Activated CD8-positive, alpha-beta T cell treated with anti-CD3 and anti-CD28 coated beads for 36 hours (primary cell): ENCODE data around the gene LIME1. TPM values are rescaled to one million over a fixed set of nuclear protein-coding genes. Genes with fewer than 3 reads are reported as not detected.

Source experiments
- ATAC-seq: fragments of 200-7000 bp; cut with Tn5 transposase; one replicate; pipeline ENCODE4 v1.10.0; 2021; ENCODE audit warnings: mild to moderate bottlenecking, moderate library complexity
- CTCF ChIA-PET: fragments of 350-600 bp; sonication (Branson Sonifier 250); formaldehyde crosslinking; loops from one replicate; lab custom pipeline; 2021; ENCODE audit warnings: antibody characterized with exemption; lab: Charles Lee
- POLR2A ChIA-PET: fragments of 350-600 bp; sonication (Branson Sonifier 250); formaldehyde crosslinking; loops from one replicate; lab custom pipeline; 2021; ENCODE audit warnings: antibody characterized with exemption; lab: Charles Lee
- DNase-seq: peaks from one replicate; pipeline ENCODE4 v3.0.0-alpha.2; 2020
- H3K27ac Mint-ChIP-seq: one replicate; pipeline ENCODE4 v1.8.0; 2021; ENCODE audit warnings: mild to moderate bottlenecking, mixed read lengths
- H3K27me3 Mint-ChIP-seq: one replicate; pipeline ENCODE4 v1.8.0; 2021; ENCODE audit warnings: mixed read lengths
- H3K36me3 Mint-ChIP-seq: one replicate; pipeline ENCODE4 v1.8.0; 2021; ENCODE audit warnings: low read depth, mixed read lengths
- H3K4me1 Mint-ChIP-seq: one replicate; pipeline ENCODE4 v1.8.0; 2021; ENCODE audit warnings: low read depth, mixed read lengths
- H3K4me3 Mint-ChIP-seq: one replicate; pipeline ENCODE4 v1.8.0; 2021; ENCODE audit warnings: mild to moderate bottlenecking, moderate library complexity, mixed read lengths
- H3K9me3 Mint-ChIP-seq: one replicate; pipeline ENCODE4 v1.8.0; 2021; ENCODE audit warnings: mixed read lengths
- CTCF ChIP-seq: fragments of 200-600 bp; IDR thresholded peaks from one replicate; pipeline ENCODE4 v1.8.0; 2022; ENCODE audit warnings: antibody characterized with exemption, mild to moderate bottlenecking
- intact Hi-C: fragments of 100-400 bp; cut with micrococcal nuclease; formaldehyde crosslinking; loops from one replicate; pipeline ENCODE4 v1.10.0; 2022
- total RNA-seq, 2 experiments: library from RNA; stranded (reverse); gene quantifications; one replicate each; pipeline ENCODE4 v1.2.3, GENCODE V29; 2021

Gene LIME1
- total RNA-seq, 2 experiments from 2014 or later, result 15.5 to 16.8 TPM

- CTCF ChIA-PET, result interaction anchor here (1.2 kb wide), 1 partner anchor 16 kb away, joined by 4 read pairs; no protein-coding TSS in a partner anchor
- peaks cover 16% of the 10 kb centered on the region for H3K4me1 Mint-ChIP-seq
- no peaks in the 10 kb centered on the region for H3K36me3 Mint-ChIP-seq
- DNase-seq, result no peak
- no peaks in the 10 kb centered on the region for H3K27me3 Mint-ChIP-seq
- intact Hi-C loops, result no loop called here
- POLR2A ChIA-PET, result no interaction called here
- H3K27ac Mint-ChIP-seq, result no peak overlapping the region
- H3K9me3 Mint-ChIP-seq, result no peaks in the 10 kb centered on the region
- H3K4me3 Mint-ChIP-seq, result no peak overlapping the region
- no peak for ATAC-seq
- TF ChIP-seq CTCF, result no peak
These were observed 42.4 kb downstream of the LIME1 start for GRCh38 chr20:63778857-63779256.

GRCh38 chr20:63781181-63781580 is 44.7 kb downstream of the LIME1 start:
- POLR2A ChIA-PET, result no interaction called here
- DNase-seq (no peak), ATAC-seq (no peak)
- H3K36me3 Mint-ChIP-seq, result no peaks in the 10 kb centered on the region
- H3K27ac Mint-ChIP-seq, result no peak overlapping the region
- peaks cover 14% of the 10 kb centered on the region for H3K4me1 Mint-ChIP-seq
- CTCF ChIA-PET, result interaction anchor here (1.5 kb wide), 1 partner anchor 202 kb away, joined by 4 read pairs; no protein-coding TSS in a partner anchor
- no peaks in the 10 kb centered on the region for H3K9me3 Mint-ChIP-seq
- H3K4me3 Mint-ChIP-seq, result no peak overlapping the region
- no peak for TF ChIP-seq CTCF
- H3K27me3 Mint-ChIP-seq, result no peaks in the 10 kb centered on the region
- intact Hi-C loops, result no loop called here

GRCh38 chr20:63782051-63782471 is 45.6 kb downstream of the LIME1 start:
- Mint-ChIP-seq H3K9me3 (no peaks in the 10 kb centered on the region), H3K27ac (peak overlapping the region; percentile 15), H3K4me1 (peaks cover 14% of the 10 kb centered on the region), H3K27me3 (no peaks in the 10 kb centered on the region), H3K36me3 (no peaks in the 10 kb centered on the region), H3K4me3 (no peak overlapping the region)
- intact Hi-C loops, result no loop called here
- ChIA-PET CTCF (no interaction called here), POLR2A (interaction anchor here (1.0 kb wide), 1 partner anchor 36 kb away, joined by 3 read pairs; no protein-coding TSS in a partner anchor)
- DNase-seq, result peak; percentile 80
- ATAC-seq, result peak; percentile 94
- peak; percentile 41 for TF ChIP-seq CTCF

GRCh38 chr20:63782521-63782971 is 46.1 kb downstream of the LIME1 start:
- Mint-ChIP-seq H3K4me3 (no peak overlapping the region), H3K27me3 (no peaks in the 10 kb centered on the region), H3K9me3 (no peaks in the 10 kb centered on the region), H3K4me1 (peaks cover 14% of the 10 kb centered on the region), H3K36me3 (no peaks in the 10 kb centered on the region), H3K27ac (peak overlapping the region; percentile 15)
- intact Hi-C loops, result no loop called here
- no peak for TF ChIP-seq CTCF
- POLR2A ChIA-PET, result interaction anchor here (0.6 to 1.0 kb wide), 3 partner anchors 37 to 141 kb away, joined by 3 read pairs; partner anchors contain the start of gene LIME1
- ATAC-seq, result no peak
- DNase-seq, result no peak
- CTCF ChIA-PET, result interaction anchor here (5.0 kb wide), 1 partner anchor 83 kb away, joined by 22 read pairs; the partner anchor contains the start of gene TPD52L2

GRCh38 chr20:63783970-63784369 is 47.5 kb downstream of the LIME1 start:
- Mint-ChIP-seq H3K27me3 (no peaks in the 10 kb centered on the region), H3K4me3 (no peak overlapping the region), H3K9me3 (no peaks in the 10 kb centered on the region), H3K27ac (no peak overlapping the region), H3K4me1 (peaks cover 14% of the 10 kb centered on the region), H3K36me3 (no peaks in the 10 kb centered on the region)
- TF ChIP-seq CTCF, result no peak
- POLR2A ChIA-PET, result no interaction called here
- intact Hi-C loops, result no loop called here
- DNase-seq (no peak), ATAC-seq (no peak)
- CTCF ChIA-PET, result interaction anchor here (1.1 to 5.0 kb wide), 5 partner anchors 9 to 246 kb away, joined by 3 to 37 read pairs (median 5); partner anchors contain the start of genes ARFRP1, PTK6, TNFRSF6B and TPD52L2
